Glutamatergic neuron (in vitro differentiated cells): Measurements from ENCODE around the gene KIAA0408. TPM values are rescaled to one million over a fixed set of nuclear protein-coding genes. Genes with fewer than 3 reads are reported as not detected.
A peak's percentile ranks its signal among the peaks of the same experiment; 100 is the strongest.

ENCODE experiments used
- DNase-seq: peaks from one replicate; pipeline ENCODE4 v3.0.0; 2022
- H3K27ac Mint-ChIP-seq: one replicate; pipeline ENCODE4 v1.8.0; 2020; ENCODE audit warnings: mild to moderate bottlenecking, mixed read lengths, inconsistent platforms; ENCODE audit not compliant: unreplicated experiment
- H3K27me3 Mint-ChIP-seq: one replicate; pipeline ENCODE4 v1.8.0; 2020; ENCODE audit warnings: mild to moderate bottlenecking, moderate library complexity, mixed read lengths, inconsistent platforms; ENCODE audit not compliant: unreplicated experiment
- H3K36me3 Mint-ChIP-seq: one replicate; pipeline ENCODE4 v1.8.0; 2020; ENCODE audit warnings: mild to moderate bottlenecking, mixed read lengths, inconsistent platforms; ENCODE audit not compliant: unreplicated experiment
- H3K4me1 Mint-ChIP-seq: one replicate; pipeline ENCODE4 v1.8.0; 2020; ENCODE audit warnings: mild to moderate bottlenecking, low read depth, mixed read lengths, inconsistent platforms; ENCODE audit not compliant: unreplicated experiment
- H3K4me3 Mint-ChIP-seq: one replicate; pipeline ENCODE4 v1.8.0; 2020; ENCODE audit warnings: mild to moderate bottlenecking, mixed read lengths, inconsistent platforms; ENCODE audit not compliant: unreplicated experiment
- H3K9me3 Mint-ChIP-seq: one replicate; pipeline ENCODE4 v1.8.0; 2020; ENCODE audit warnings: mild to moderate bottlenecking, moderate library complexity, mixed read lengths, inconsistent platforms; ENCODE audit not compliant: unreplicated experiment
- total RNA-seq: library from RNA; stranded (reverse); fragmentation: NEBNext Ultra II Directional; extraction: Animal tissue kit (Norgen Biotek cat#: 25700); gene quantifications from one replicate; pipeline ENCODE4 v1.2.1, GENCODE V29; 2021; ENCODE audit not compliant: unreplicated experiment
- TF ChIP-seq, protein P1 (sequence below): fragments of 200-600 bp; sonication (generic); IDR thresholded peaks from one replicate; pipeline ENCODE4 v1.5.0; 2021; ENCODE audit not compliant: partially characterized antibody, unreplicated experiment

Gene KIAA0408
- total RNA-seq, 1 donor from 2014 or later: 110 TPM

GRCh38 chr6:127458222-127458621, 967 bp downstream of the KIAA0408 start:
- TF ChIP-seq, protein P1, sequence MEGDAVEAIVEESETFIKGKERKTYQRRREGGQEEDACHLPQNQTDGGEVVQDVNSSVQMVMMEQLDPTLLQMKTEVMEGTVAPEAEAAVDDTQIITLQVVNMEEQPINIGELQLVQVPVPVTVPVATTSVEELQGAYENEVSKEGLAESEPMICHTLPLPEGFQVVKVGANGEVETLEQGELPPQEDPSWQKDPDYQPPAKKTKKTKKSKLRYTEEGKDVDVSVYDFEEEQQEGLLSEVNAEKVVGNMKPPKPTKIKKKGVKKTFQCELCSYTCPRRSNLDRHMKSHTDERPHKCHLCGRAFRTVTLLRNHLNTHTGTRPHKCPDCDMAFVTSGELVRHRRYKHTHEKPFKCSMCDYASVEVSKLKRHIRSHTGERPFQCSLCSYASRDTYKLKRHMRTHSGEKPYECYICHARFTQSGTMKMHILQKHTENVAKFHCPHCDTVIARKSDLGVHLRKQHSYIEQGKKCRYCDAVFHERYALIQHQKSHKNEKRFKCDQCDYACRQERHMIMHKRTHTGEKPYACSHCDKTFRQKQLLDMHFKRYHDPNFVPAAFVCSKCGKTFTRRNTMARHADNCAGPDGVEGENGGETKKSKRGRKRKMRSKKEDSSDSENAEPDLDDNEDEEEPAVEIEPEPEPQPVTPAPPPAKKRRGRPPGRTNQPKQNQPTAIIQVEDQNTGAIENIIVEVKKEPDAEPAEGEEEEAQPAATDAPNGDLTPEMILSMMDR: no peak
- Mint-ChIP-seq H3K27ac (peak overlapping the region; percentile 85), H3K9me3 (no peaks in the 10 kb centered on the region), H3K4me3 (no peak overlapping the region), H3K36me3 (no peaks in the 10 kb centered on the region), H3K4me1 (peaks cover 35% of the 10 kb centered on the region), H3K27me3 (peaks cover 2% of the 10 kb centered on the region)
- DNase-seq: no peak

DNA sequence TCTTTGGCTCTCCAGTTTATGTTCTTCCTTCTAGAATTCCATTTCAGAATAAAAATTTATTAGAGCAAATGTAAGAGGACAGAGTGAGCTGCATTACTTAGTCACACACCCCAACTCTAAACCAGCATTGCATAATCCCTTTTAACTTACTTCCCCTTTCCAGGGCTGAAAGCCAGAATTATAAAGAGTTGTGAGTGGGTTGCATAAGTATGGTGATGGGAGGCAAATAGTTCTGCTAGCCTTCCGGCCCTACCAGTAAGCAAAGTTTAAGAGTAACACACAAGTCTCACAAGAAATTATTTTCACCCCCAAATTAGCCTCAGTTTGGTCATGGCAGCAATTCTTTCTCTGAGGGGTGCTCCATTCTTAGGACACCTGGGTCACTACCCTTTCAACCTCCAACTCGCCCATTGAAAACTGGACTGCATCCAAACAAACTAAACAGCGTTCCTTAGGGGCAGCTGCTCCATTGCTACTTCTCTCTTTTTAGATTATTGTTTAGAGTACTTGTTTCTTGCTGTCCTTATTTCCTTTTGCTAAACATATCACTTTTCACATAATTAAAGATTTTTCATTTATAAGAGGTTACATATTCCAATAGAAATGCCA, 1.6 kb downstream of the KIAA0408 start:
- Mint-ChIP-seq H3K27ac (no peak overlapping the region), H3K27me3 (peaks cover 2% of the 10 kb centered on the region), H3K9me3 (no peaks in the 10 kb centered on the region), H3K4me3 (no peak overlapping the region), H3K4me1 (peaks cover 35% of the 10 kb centered on the region), H3K36me3 (no peaks in the 10 kb centered on the region)
- TF ChIP-seq, protein P1: no peak
- no peak for DNase-seq

- DNase-seq: no peak
- H3K36me3 Mint-ChIP-seq: no peaks in the 10 kb centered on the region
- H3K9me3 Mint-ChIP-seq: no peaks in the 10 kb centered on the region
- H3K27me3 Mint-ChIP-seq: peaks cover 2% of the 10 kb centered on the region
- no peak overlapping the region for H3K4me3 Mint-ChIP-seq
- TF ChIP-seq, protein P1: no peak
- peaks cover 35% of the 10 kb centered on the region for H3K4me1 Mint-ChIP-seq
- no peak overlapping the region for H3K27ac Mint-ChIP-seq
Observed at GRCh38 chr6:127456465-127456864, 2.7 kb downstream of the KIAA0408 start.

GRCh38 chr6:127453845-127454619, 5.2 kb downstream of the KIAA0408 start:
- Mint-ChIP-seq H3K4me1 (peaks cover 21% of the 10 kb centered on the region), H3K27me3 (no peaks in the 10 kb centered on the region), H3K9me3 (peaks cover 1% of the 10 kb centered on the region), H3K4me3 (no peak overlapping the region), H3K36me3 (peaks cover 6% of the 10 kb centered on the region), H3K27ac (no peak overlapping the region)
- TF ChIP-seq, protein P1: no peak
- DNase-seq: no peak

GRCh38 chr6:127452803-127453202, 6.4 kb downstream of the KIAA0408 start:
- peaks cover 1% of the 10 kb centered on the region for H3K9me3 Mint-ChIP-seq
- no peaks in the 10 kb centered on the region for H3K27me3 Mint-ChIP-seq
- TF ChIP-seq, protein P1: no peak
- H3K4me3 Mint-ChIP-seq: no peak overlapping the region
- no peak overlapping the region for H3K27ac Mint-ChIP-seq
- no peak for DNase-seq
- peaks cover 8% of the 10 kb centered on the region for H3K4me1 Mint-ChIP-seq
- peaks cover 6% of the 10 kb centered on the region for H3K36me3 Mint-ChIP-seq
